ENCODE results near the gene NT5E.

NT5E gene

DNA sequence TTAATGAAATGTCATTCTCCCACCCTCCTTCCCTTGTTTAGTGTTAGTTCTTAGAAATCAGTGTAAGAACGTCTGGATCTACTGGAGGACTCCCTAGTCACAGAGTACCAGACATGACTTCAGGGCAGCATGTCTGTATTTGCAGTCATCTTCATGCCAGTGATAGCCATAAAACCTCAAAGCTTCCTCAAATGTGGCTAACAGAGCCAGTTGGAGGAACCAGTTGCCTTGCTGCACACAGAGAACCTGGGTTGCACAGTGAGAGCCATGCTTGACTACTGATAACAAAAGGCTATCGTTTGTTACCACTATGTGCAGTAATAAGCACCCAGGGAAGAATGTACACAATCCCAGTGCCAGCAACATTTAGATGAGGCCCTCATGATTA is 20.1 kb downstream of the NT5E start:
- Histone ChIP-seq H3K36me3 (ENCODE audit: control insufficient read depth in 2 of 2, insufficient read depth in 1 of 2, low read length in 2 of 2) (no peaks in the 10 kb centered on the region), H3K4me3 (ENCODE audit: low read depth, low read length) (no peak overlapping the region), H3K9me3 (ENCODE audit: control insufficient read depth, insufficient read depth, low read depth, low read length) (no peaks in the 10 kb centered on the region), H3K4me1 (ENCODE audit: control insufficient read depth, insufficient read depth, low read length) (no peaks in the 10 kb centered on the region), H3K27ac (ENCODE audit: extremely low read depth, low read depth, low read length) (no peak overlapping the region)
- POLR2A ChIA-PET = no interaction called here
- CTCF ChIA-PET = interaction anchor here (5.7 kb wide), 1 partner anchor 12 kb away, joined by 58 read pairs; no protein-coding TSS in a partner anchor
- TF ChIP-seq ZIC2 (tag by site-specific recombination; IDR thresholded peaks at IDR 0.05) (peak; percentile 26; the same call in 1 of the 2 replicates), ZNF792 (tag by site-specific recombination; IDR thresholded peaks at IDR 0.05) (no peak)
- TF ChIP-seq, protein P1, sequence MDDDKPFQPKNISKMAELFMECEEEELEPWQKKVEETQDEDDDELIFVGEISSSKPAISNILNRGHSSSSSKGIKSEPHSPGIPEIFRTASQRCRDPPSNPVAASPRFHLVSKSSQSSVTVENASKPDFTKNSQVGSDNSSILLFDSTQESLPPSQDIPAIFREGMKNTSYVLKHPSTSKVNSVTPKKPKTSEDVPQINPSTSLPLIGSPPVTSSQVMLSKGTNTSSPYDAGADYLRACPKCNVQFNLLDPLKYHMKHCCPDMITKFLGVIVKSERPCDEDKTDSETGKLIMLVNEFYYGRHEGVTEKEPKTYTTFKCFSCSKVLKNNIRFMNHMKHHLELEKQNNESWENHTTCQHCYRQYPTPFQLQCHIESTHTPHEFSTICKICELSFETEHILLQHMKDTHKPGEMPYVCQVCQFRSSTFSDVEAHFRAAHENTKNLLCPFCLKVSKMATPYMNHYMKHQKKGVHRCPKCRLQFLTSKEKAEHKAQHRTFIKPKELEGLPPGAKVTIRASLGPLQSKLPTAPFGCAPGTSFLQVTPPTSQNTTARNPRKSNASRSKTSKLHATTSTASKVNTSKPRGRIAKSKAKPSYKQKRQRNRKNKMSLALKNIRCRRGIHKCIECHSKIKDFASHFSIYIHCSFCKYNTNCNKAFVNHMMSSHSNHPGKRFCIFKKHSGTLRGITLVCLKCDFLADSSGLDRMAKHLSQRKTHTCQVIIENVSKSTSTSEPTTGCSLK (tag by site-specific recombination; IDR thresholded peaks at IDR 0.05) = no peak
- TF ChIP-seq, protein P2, sequence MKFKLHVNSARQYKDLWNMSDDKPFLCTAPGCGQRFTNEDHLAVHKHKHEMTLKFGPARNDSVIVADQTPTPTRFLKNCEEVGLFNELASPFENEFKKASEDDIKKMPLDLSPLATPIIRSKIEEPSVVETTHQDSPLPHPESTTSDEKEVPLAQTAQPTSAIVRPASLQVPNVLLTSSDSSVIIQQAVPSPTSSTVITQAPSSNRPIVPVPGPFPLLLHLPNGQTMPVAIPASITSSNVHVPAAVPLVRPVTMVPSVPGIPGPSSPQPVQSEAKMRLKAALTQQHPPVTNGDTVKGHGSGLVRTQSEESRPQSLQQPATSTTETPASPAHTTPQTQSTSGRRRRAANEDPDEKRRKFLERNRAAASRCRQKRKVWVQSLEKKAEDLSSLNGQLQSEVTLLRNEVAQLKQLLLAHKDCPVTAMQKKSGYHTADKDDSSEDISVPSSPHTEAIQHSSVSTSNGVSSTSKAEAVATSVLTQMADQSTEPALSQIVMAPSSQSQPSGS (tag by site-specific recombination; IDR thresholded peaks at IDR 0.05; ENCODE audit: low read depth) = no peak
- TF ChIP-seq, protein P3, sequence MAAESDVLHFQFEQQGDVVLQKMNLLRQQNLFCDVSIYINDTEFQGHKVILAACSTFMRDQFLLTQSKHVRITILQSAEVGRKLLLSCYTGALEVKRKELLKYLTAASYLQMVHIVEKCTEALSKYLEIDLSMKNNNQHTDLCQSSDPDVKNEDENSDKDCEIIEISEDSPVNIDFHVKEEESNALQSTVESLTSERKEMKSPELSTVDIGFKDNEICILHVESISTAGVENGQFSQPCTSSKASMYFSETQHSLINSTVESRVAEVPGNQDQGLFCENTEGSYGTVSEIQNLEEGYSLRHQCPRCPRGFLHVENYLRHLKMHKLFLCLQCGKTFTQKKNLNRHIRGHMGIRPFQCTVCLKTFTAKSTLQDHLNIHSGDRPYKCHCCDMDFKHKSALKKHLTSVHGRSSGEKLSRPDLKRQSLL (tag by site-specific recombination; IDR thresholded peaks at IDR 0.05) = no peak

DNA sequence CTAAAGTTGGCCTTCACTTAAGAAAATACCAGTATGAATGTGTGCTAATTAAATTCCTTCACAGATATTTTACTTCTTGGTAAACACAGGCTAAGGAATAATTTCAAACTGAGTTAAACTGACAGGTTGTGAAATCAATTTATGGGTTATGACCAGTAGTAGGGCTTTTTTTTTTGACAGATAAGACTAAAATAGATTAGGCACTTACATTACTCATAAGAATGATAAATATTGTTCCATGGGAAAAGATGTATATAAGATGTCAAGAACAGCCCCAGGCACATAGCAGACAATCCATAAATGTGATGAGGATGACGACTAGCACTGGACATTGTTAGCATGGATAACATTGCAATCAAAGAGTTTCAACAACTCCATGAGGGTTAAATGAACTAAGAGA is 22.9 kb downstream of the NT5E start:
- ChIA-PET CTCF (interaction anchor here (1.1 to 3.9 kb wide), 2 partner anchors 11 to 118 kb away, joined by 6 to 45 read pairs; no protein-coding TSS in a partner anchor), POLR2A (no interaction called here)
- Histone ChIP-seq H3K9me3 (ENCODE audit: control insufficient read depth, insufficient read depth, low read depth, low read length) (no peaks in the 10 kb centered on the region), H3K27ac (ENCODE audit: extremely low read depth, low read depth, low read length) (no peak overlapping the region), H3K4me1 (ENCODE audit: control insufficient read depth, insufficient read depth, low read length) (no peaks in the 10 kb centered on the region), H3K36me3 (ENCODE audit: control insufficient read depth in 2 of 2, insufficient read depth in 1 of 2, low read length in 2 of 2) (no peaks in the 10 kb centered on the region), H3K4me3 (ENCODE audit: low read depth, low read length) (no peak overlapping the region)
- no peak for TF ChIP-seq ZNF521 (tag by site-specific recombination; IDR thresholded peaks at IDR 0.05)
- no peak for TF ChIP-seq ZNF48 (tag by site-specific recombination; IDR thresholded peaks at IDR 0.05)
- no peak for TF ChIP-seq SP7 (tag by site-specific recombination; IDR thresholded peaks at IDR 0.05)
- TF ChIP-seq ZFP41 (tag by site-specific recombination; IDR thresholded peaks at IDR 0.05; ENCODE audit: borderline replicate concordance) = no peak
- no peak for TF ChIP-seq ZNF785 (tag by site-specific recombination; IDR thresholded peaks at IDR 0.05)
- TF ChIP-seq ZNF555 (tag by site-specific recombination; conservative IDR thresholded peaks at IDR 0.05) = no peak
- no peak for TF ChIP-seq ZNF654 (tag by site-specific recombination; IDR thresholded peaks at IDR 0.05; ENCODE audit: low read depth)
- TF ChIP-seq ZNF544 (tag by site-specific recombination; IDR thresholded peaks at IDR 0.05) = no peak
- TF ChIP-seq, protein P4, sequence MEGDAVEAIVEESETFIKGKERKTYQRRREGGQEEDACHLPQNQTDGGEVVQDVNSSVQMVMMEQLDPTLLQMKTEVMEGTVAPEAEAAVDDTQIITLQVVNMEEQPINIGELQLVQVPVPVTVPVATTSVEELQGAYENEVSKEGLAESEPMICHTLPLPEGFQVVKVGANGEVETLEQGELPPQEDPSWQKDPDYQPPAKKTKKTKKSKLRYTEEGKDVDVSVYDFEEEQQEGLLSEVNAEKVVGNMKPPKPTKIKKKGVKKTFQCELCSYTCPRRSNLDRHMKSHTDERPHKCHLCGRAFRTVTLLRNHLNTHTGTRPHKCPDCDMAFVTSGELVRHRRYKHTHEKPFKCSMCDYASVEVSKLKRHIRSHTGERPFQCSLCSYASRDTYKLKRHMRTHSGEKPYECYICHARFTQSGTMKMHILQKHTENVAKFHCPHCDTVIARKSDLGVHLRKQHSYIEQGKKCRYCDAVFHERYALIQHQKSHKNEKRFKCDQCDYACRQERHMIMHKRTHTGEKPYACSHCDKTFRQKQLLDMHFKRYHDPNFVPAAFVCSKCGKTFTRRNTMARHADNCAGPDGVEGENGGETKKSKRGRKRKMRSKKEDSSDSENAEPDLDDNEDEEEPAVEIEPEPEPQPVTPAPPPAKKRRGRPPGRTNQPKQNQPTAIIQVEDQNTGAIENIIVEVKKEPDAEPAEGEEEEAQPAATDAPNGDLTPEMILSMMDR (tag by site-specific recombination; IDR thresholded peaks at IDR 0.05) = no peak
- no peak for TF ChIP-seq GLI4 (tag by site-specific recombination; IDR thresholded peaks at IDR 0.05)
- TF ChIP-seq ZNF768 (tag by site-specific recombination; IDR thresholded peaks at IDR 0.05) = no peak
- TF ChIP-seq ZNF624 (tag by site-specific recombination; IDR thresholded peaks at IDR 0.05) = no peak
- no peak for TF ChIP-seq ZBTB1 (tag by site-specific recombination; IDR thresholded peaks at IDR 0.05)
